Esophagus squamous epithelium (tissue), 4 donors: Measurements from ENCODE around the gene NAA20.

Experiments
- CTCF ChIP-seq, 6 experiments: fragments of 450-650 bp in 4 of 6; fragments of 200-600 bp in 2 of 6; sonication (generic) in 2 of 6; IDR thresholded peaks; one replicate each; pipeline ENCODE4 v1.5.1; 2016 to 2019; ENCODE audit warnings: antibody characterized with exemption in 6 of 6, mild to moderate bottlenecking in 4 of 6, moderate library complexity in 4 of 6
- POLR2A ChIP-seq, 4 donors: fragments of 450-650 bp; IDR thresholded peaks; one replicate each; pipeline ENCODE4 v1.6.1; 2017; ENCODE audit warnings: antibody characterized with exemption in 4 of 4, mild to moderate bottlenecking in 4 of 4, moderate library complexity in 3 of 4

GRCh38 chr20:20065361-20065760 is 48.2 kb downstream of the NAA20 start:
- no peak for TF ChIP-seq CTCF (IDR thresholded peaks at IDR 0.05)
- TF ChIP-seq POLR2A (IDR thresholded peaks at IDR 0.05): no peak
